ENCODE results near the gene MYL4.
A peak's percentile ranks its signal among the peaks of the same experiment; 100 is the strongest.
"Not testable (repeated sequence)": the region's sequence is repeated elsewhere in the genome, so short reads cannot be mapped to it uniquely, and the experiment has no call there.

MYL4 gene

DNA sequence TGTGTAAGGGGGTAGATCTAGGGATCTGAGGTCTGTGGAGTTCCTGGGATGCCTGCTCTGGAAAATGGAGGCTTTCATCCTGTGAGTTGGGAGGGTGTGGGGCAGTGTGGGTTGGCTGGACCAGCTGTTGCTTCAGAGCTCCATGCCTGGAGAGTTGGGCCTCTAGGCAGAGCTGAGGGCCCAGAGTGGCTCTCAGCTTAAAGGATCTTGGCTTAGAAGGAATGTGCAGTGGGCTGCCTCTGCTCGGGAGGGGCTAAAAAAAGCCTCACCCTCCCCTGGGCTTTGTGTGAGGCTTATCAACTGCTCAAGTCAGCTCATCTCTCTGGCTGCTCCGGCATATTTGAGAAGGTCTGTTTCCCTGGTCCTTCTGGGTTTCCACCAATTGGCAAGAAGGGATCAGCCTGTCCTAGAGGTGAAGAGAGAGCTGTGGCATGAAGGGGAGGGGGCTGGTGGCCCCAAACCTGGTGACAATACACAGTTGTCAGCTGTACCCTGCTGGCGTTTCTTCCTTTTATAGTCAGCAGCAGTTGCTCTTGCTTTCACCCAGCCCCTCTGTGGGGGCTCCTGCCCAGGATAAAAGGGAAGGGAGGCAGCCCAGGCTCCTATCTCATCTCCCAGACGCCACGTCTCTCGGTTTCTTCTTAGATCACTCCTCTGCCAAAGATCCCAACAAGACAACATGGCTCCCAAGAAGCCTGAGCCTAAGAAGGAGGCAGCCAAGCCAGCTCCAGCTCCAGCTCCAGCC, at the start of gene MYL4:
Gene MYL4 (plus strand): TSS at position 605 of the 745 bp plus-strand sequence. CDS start 75 bp downstream, at position 680.
- DNase-seq: no peak

DNA sequence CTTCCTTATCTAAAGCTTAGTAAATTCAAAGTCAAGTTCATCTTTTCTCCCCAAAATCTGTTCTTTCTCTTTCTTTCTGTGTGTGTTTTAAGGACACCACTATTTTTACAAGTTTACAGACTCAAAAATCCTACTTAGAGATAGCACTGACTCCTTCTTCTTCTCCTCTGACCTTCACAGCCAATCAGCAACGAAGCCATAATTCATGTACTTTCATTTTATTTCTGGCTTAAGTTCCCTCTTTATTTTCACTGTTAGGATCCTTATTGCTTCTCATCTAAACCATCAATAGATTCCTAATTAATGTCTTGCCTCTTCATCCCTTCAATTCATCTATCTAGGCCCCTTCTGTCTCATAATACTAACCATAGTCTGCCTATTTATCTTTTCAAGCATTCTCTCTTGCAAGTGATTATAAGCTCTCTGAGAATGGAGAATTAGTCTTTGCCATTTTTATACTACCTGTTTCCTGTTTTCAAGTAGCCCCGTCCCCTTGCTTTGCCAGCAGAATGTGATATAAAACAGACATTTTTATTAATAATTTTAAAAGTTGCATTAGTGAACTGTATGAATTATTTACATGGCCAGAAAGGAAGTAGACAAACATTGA, 47.0 kb upstream of the MYL4 start:
- no peak for DNase-seq

DNA sequence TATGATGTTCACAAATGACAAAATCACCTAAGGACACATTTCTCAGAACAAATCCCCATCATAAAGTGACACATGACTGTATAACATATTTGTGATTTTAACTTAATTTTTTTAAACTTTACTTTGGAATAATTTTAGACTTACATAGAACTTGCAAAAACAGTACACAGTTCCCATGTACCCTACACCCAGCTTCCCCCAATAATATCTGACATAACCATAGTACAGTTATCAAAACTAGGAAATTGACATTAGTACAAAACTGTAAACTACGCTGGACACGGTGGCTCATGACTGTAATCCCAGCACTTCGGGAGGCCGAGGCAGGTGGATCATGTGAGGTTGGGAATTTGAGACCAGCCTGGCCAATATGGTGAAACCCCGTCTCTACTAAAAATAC, 44.9 kb upstream of the MYL4 start:
- no peak for DNase-seq

DNA sequence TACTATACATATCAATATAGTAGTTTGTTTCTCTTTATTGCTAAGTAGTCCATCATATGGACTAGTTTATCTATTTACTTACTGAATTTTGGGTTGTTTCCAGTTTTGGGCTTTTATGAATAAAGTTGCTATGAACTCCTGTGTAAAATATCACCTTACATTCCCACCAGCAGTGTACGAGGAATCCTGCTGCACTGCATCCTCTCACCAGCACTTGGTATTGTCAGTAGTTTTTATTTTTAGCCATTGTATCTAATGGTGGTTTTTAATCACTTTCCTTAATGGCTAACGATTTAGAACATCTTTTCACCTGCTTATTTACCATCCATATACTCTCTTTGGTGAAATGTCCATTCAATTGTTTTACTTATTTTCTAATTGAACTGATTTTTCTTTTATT, 44.0 kb upstream of the MYL4 start:
- DNase-seq: no peak

DNA sequence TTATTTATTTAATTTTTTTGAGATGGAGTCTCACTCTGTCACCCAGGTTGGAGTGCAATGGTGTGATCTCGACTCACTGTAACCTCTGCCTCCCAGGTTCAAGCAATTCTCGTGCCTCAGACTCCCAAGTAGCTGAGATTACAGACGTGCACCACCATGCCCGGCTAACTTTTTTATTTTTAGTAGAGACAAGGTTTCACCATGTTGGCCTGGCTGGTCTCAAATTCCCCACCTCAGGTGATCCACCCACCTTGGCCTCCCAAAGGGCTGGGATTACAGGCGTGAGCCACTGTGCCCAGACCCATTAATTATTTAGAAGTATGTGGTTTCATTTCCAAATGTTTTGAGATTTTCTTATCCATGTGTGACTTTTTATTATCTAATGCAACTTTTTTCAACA, 42.3 kb upstream of the MYL4 start:
- not testable (repeated sequence) for DNase-seq

DNA sequence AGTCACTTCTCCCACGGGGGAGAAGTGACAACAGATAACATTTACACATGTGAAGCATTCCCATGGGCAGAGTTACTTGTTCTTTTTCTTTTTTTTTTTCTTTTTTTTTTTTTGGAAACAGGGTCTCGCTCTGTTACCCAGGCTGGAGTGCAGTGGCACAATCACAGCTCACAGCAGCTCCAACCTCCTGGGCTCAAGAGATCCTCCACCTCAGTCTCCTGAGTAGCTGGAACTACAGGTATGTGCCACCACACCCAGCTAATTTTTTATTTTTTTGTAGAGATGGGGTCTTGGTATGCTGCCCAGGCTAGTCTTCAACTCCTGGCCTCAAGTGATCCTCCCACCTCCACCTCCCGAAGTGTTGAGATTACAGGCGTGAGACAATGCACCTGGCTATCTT, 40.3 kb upstream of the MYL4 start:
- not testable (repeated sequence) for DNase-seq

DNA sequence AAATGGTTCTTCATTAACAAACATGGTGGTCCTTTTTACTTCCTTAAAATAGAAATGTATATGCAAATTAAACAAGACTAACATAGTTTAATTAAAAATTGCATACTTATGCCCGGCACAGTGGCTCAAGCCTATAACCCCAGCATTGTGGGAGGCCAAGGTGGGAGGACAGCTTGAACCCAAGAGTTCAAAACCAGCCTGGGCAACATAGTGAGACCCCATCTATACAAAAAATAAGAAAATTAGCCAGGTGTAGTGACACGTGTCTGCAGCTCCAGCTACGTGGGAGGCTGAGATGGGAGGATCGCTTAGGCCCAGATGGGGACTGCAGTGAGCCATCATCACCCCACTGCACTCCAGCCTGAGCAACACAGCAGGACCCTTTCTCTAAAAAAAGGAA, 38.4 kb upstream of the MYL4 start:
- DNase-seq: no peak

DNA sequence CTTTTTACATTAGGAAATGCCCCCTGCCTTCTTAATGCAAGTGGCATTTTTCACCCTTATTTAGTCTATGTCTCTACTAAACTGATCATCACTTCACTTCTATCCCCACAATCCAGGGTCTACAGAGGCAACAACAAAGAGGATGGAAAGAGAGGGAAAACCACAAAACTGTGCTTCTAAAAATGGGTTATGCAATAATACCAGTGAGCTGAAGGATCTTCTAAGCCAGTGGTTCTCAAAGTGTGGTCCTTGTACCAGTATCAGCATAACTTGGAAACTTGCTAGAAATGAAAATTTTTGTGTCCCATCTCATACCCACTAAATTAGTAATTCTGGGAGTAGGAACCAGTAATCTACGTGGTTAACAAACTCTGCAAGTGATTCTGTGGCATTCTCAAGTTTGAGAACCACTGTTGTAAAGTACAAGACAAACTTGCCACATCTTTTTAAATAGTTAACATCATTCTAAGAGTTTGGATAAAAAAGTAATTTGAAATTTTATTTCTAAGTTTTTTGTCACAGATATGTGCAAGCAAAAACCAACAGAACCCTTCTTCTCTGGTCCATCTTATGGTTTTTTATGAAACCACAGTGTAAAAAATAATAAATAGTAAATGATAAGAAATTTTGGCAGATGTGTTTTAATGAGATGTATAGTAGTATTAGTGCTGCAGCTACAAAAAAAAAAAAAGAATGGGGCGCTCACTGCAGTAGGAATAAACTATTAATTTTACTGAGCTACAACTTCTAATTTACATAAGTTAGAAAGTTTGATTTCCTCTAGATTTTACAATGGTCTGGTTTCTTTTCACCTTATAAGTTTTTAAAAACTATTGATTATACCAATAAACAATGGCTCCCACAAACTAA, 36.2 kb upstream of the MYL4 start:
- DNase-seq: no peak

DNA sequence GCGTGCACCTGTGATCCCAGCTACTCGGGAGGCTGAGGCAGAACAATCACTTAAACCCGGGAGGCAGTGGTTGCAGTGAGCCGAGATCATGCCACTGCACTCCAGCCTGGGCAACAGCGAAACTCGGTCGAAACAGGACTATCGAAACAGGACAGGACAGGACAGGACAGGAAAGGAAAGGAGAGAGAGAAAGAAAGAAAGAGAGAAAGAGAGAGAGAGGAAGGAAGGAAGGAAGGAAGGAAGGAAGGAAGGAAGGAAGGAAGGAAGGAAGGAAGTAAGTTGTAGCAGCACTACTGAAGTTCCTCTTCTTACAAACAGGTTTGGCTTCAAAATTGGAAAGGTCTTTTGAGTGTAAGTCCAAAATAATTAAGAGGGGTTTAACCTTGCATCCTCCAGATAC, 34.3 kb upstream of the MYL4 start:
- not testable (repeated sequence) for DNase-seq

DNA sequence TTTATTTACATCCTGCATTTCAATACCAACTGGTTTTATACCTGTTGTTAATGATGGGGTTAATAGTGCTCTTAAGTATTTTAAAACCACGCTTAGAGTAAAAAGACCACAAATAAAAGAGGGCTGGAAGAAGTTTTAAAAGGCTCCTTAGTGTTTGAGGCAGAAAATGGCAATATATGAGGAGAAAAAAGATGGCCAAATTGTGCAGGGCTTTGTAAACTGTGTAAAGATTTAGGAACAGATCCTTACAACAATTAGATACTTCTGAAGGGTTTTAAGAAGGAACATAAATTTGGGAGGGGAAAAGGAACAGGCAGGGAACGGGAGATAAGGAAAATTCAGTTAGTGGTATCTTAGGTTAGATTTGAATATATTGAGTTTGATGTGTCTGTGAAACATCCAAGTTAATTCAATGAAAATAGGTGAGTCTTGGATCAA, 32.7 kb upstream of the MYL4 start:
- no peak for DNase-seq

DNA sequence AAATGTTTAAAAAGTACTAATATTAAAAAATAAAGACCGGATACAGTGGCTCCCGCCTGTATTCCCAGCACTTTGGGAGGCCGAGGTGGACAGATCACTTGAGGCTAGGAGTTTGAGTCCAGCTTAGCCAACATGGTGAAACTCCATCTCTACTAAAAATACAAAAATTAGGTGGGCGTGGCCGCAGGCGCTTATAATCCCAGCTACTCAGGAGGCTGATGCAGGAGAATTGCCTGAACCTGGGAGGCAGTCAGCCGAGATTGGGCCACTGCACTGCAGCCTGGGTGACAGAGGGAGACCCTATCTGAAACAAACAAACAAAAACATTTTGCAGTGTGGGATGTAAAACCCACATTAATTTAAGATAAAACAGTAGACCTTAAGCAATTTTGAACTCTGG, 31.9 kb upstream of the MYL4 start:
- no peak for DNase-seq

DNA sequence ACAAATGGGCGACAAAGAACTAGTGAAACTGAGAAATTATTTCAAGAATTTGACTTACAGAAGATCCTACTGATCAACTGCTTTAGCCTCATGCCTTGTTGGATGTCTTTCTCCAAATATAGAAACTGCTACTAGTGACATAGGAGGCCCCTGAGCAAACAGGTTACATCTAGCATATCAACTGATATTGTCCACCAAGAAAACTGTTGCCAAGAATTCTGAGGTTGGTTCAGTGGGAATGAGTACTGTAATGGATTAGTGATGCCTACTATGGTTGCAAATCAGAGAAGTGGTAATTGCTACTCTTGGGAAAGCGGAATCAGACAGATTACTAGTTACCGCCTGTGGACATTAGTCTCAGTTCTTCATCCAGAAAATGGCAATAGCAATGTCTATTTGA, 30.0 kb upstream of the MYL4 start:
- DNase-seq: no peak

DNA sequence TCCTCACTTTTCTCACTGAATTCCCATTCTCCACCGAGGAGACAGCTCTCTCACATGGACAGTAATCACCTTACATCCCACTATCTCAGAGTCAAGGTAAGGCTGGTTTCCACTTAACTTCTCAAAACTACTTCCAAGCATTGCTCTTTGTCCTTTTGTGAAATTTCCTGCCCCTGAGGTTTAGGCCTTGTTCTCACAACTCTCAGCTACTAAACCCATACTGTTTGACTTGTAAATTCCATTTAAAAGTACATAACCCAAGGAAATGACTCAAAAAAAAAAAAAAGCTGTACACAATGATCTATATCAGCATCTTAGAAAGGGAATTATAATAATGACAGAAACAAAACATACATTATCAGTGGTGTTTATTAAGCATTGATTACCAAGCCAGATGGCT, 28.8 kb upstream of the MYL4 start:
- DNase-seq: no peak

DNA sequence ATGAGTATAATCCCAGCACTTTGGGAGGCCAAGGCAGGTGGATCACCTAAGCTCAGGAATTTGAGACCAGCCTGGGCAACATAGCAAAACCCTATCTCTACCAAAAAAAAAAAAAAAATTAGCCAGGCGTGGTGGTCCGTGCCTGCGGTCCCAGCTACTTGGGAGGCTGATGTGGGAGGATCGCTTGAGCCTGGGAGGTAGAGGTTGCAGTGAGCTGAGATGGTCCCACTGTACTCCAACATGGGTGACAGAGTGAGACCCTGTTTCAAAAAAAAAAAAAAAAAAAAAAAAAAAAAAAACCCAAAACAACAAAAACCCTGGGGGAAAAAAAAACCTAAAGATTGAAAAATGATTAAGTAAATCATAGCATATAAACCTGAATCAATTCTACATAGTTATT, 28.2 kb upstream of the MYL4 start:
- not testable (repeated sequence) for DNase-seq

DNA sequence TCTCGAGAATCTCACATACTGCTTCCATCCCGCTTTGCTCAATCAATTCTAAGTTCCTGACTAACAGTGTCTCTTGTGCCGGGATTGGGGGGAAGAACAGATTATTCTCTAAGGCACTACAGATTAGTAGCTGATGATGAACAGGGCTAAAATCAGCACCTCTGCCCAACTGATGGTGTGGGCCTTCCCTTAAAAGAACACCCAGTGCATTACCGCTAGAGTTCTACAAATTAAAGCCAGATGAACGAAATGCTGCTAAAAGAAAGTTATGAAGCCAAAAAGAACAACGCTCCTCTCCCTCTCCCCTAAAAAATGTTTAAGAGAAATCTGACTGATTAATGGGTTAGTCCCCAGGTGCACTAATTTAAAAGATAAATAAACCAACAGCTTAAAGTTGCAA, 24.5 kb upstream of the MYL4 start:
- DNase-seq: no peak

DNA sequence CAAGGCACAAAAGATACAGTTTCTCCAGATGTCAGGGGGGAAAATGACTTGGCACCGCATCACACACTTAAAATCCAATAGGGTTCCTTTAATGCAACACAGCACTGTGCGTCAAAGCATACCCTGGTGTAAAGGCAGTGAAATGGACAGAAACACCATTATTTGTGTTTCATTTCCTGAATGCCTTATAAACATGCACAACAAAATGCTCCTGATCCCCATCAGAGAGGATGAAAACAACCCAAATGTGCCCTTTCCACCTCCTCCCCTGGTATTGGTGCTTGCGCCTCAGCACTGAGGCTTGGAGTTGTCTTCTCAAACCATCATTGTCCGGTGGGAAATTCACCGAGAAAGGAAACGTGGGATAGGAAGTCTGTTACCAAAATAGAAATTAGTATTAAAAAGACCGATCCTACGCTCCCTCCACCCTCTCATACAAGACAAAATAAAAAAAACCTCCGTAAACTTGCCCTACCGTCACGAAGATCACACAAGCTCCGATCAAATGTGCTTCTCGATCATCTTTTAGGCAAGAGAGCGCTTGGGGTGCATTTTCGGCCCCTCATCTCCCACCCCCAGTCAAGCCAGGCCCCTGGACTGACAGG, 20.8 kb upstream of the MYL4 start:
- DNase-seq: peak; percentile 20

DNA sequence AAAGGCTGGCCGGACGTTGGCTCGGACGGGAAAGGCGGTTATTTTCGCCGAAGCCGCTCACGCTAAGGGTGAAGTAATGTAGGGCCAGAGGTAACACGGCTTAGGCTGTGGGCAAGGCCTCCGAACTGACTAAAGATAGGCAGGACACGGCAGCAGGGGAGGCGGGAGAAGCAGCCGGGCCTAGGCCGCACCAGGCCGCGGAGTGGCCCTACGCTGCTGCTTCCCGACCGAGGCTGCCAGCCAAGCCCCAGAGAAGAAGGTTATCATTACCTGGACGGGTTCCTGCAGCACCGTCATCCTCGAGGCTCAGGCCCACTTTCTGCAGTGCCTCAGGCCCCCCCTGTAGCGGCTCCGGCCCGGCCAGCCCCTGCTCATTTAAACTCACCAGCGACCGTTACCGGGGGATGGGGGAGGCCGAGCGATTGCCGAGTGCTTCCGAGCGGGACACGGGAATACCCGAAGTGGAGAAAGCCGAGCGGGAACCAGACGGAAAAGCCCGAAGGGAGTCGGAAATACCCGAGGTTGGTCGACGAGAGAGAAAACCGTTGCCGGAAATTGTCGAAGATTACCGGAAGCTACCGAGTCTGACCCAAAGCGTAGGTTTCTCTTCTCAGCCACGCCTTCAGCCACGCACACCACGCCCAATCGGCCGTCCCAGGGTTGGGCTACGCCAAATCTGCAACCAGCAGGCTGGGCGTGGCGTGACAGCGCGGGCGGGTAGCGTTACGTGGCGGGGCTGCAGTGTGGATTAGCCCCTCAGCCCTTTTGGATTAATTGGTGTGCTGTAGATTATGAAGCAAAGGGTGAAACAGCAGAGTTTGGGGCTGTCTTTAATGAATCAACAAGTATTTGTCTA, 20.0 kb upstream of the MYL4 start, which contains the start of gene CDC27:
Gene CDC27 (minus strand): TSS at position 420 of the 856 bp plus-strand sequence. CDS start 123 bp downstream, at position 297.
- DNase-seq: peak; percentile 100

DNA sequence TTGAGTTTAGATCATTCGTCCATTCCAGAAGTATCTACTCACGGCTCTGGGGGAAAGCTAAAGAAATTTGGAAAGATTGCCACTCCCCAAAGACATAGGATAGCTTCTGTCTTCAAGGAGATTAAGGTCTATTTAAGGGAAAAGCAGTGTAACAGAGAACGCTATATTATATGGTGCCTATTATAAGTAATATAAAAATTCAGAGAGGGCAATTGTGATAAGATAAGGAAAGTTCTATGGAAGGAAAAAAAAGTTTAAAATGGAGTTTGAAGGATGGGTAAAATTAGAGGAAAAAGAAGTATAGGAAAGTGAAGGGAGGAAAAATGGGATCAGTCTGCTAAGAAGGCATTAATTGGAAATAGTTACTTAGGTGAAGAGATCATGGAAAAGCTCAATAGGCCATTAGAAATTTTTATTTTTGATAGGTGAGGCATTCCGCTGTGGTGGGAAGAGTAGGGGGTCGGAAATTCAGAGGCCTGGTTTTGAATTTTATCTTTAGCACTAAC, 19.4 kb upstream of the MYL4 start:
- DNase-seq: no peak

DNA sequence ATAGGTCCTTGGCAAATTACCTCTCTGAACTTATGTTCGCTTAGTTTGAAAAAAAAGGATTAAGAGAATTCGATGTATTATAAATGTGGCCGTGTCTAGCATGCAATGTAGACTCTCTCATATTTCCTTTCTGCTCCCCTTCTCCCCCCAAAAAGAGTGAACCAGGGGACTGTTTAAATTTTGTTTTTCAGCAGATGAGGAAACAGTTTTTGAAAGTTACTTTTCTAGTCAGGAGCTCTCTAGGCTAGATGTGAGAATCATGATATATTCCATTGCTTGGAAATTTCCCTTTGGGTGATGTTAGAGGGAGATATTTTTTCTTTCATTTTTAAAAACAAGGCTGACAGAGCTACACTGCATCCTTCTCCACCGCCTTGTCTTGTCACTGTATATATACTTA, 18.9 kb upstream of the MYL4 start:
- no peak for DNase-seq

DNA sequence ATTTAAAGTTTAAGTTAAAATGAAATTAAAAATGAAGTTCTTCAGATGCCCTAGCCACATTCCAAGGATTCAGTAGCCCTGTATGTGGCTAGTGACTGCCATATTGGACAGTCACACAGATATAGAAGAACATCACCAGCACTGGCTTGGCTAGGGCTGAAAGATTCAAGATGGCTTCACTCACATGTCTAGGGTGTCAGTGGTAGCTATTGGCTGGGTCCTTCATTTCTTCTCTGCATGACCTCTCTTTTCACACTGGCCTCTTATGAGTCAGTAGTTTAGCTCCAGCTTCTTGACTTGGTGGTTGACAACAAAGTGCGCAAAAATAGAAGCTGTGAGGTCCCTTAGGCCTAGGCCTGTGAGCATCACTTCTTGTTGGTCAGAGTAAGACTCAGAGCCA, 18.4 kb upstream of the MYL4 start:
- no peak for DNase-seq

DNA sequence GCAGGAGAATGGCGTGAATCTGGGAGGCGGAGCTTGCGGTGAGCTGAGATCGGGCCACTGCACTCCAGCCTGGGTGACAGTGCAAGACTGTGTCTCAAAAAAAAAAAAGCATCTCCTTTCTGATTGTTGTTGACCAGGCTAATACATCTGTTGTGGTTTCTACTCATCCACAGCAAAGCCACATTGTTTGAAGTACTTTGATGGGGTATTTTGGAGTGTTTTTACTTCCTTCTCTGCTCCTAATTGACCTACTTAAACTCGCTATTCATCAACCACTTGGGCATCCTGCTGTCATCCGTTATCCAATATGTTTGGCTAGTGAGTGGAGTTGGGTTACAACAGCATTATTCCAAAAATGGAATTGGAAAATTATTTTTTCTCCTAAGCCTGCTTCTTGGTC, 16.6 kb upstream of the MYL4 start:
- no peak for DNase-seq

DNA sequence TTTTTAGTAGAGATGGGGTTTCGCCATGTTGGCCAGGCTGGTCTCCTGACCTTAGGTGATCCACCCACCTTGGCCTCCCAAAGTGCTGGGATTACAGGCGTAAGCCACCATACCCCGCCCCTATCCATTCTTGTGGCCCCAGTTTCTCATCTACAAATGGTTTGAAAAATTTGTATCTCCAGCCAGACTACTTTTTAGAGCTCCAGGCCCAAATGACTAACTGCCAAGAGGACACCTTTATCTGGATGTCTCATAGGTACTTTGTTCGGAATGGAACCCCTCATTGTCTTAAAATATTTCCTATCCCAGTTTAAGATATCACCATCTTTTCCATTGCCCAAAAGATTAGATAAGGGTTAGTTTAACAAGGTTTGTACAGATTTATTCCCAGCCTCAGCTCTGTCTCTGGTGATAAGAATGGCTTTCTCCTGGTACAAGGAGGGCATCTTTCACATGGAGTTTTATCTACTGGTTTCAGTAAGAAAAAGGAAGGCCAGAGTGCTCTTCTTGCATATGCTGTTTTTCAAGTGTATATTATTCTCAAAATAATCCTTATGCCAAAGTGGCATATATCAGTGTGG, 15.1 kb upstream of the MYL4 start:
- DNase-seq: no peak
